HCEC 1CT (cell line): ENCODE results near the gene ERP27.

Source experiments
- DNase-seq: peaks from one replicate; pipeline ENCODE4 v3.0.0-alpha.2; 2017

Gene ERP27

DNA sequence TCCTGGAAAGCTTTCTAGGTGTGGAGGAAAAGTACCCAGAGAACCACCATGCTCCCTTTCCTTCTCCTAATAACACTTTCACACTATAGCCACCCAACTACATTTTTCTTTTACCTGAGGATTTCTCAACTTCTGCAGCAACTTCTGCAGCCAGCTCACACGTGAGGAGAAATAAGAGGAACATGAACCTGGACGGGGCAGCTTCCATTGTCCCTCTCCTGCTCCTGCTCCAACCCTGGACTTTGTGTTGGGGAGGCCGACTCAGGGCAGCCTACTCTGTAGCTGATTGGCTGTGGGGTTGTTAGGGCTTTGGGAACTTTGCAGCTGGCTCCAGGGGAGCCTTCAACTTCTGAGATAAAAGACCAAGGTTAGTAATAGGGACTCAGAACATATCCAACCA lies at the start of gene ERP27:
Gene ERP27 (minus strand): TSS at position 237 of the 400 bp plus-strand sequence. CDS start 29 bp downstream, at position 208.
- DNase-seq: no peak

DNA sequence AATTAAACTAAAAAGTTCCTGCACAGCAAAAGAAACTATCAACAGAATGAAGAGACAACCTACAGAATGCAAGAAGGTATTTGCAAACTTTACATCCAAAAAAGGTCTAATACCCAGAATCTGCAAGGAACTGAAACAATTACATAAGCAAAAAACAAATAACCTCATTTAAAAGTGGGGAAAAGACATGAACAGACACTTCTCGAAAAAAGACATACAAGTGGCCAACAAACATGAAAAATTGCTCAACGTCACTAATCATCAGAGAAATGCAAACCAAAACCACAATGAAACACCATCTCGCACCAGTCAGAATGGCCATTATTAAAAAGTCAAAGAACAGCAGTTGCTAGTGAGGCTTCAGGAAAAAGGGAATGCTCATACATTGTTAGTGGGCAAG lies 49.7 kb upstream of the ERP27 start:
- no peak for DNase-seq

DNA sequence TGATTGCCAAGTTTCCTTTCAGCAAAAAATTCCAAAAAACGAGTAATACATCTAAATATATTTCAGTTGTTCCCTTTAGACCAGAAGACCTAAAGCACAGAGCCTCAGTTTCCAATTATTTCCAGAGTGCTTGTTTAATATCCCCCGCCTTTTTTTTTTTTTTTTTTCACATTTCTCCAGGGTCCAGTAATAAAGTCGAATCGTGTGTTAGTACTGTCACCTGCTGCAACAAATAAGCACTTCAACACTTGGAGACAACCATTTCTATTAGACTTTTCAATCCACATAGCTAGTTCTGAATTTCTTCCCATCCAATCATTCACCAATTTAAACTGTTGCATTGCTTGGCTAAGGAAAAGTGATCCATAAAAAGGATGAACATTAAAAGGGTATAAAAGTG lies 48.1 kb upstream of the ERP27 start:
- no peak for DNase-seq

DNA sequence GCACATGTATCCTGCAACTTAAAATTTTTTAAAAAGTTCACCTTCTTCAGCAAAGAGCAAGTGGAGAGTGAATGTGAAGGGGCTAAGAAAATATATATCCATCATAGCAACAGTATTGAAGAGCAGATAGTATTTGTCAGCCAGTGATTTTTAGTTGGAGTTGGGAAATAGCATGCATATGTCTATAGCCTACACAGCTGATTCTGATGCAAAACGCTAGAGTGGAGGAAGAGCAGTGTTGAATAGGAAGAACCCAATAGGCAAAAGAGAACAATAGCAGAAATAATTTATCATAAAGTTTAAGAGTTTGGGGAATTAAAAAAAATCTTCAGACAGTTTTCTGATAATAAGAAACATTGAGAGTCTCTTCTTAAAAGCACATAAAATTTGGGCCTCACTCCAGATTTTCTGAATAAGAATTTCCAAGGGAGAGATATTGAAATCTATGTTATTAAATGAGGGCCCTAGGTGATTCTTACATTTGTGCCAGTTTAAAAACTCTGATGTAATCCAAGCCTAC lies 46.5 kb upstream of the ERP27 start:
- DNase-seq: no peak

DNA sequence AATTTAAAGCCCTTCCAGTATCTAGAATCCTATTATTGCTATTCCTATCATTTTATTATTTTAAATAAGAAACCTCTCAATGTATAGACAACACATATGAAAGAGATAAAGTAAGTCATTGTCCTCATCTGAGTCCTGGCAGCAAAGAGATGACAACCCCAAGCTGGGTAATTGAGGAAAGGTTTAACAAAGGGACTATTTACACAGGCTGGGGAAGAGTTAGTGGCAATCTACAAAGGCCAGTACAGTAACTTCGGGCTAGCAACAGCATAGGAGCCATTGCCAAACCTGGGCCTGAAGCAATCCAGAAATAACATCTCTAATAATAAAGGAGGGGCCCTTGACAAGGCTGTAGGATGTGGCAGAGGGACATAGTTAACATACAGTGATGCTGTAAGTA lies 45.7 kb upstream of the ERP27 start:
- no peak for DNase-seq

DNA sequence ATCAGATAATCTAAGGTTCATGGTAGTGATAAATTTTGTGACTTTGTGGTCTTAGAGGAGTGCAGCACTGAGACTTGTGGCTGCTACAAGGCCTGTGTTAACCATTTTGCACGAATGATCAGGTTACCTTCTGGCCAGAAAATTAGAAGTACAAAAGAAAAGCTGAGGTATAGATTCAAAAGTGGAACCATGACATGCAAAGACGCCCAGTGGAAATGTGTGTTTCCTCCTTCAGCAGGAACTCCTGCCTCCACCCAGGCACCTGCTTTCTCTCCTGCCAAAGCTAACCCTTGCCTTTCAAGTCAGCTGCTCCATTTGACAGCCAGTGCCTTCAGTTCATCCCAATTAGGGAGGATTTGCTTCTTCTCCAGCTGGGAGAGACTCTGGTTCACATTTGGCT lies 44.7 kb upstream of the ERP27 start:
- DNase-seq: no peak

DNA sequence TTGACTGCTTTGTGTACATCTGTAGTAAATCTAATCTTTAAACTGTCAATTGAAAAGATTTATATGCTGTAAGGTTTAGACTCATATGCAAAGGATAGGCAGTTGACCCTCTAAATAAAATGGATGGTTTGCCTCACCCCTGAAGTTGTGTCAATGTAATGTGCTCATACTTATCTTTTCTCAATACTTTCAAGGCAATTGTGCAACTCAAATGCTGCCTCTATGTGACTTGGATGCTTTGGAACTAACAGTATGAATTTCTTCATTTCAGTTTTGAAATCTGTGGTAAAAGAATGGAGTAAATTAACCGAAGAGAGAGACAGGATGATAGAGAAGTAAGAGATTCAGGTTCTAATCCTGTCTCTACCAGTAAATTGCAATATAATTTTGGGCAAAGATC lies 44.2 kb upstream of the ERP27 start:
- DNase-seq: no peak

DNA sequence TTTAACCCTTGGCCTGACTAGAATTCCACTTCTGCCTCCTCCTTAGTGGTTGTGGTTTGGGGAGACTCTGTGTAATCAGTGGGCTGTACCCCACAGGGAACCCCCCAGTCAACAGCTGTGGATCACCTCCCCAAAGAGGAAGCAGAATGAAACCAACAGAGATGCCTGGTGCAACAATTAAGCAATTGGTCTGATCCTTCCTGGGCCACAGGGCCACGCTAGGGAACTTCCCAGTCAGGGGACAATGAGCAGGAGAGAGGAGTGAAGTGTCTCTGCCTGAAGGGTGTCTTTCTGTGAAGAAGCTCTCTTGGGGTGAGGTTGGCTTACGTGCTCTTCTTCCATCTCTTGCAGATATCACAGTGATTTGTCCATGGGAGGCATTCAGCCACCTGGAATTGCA lies 42.7 kb upstream of the ERP27 start:
- no peak for DNase-seq

DNA sequence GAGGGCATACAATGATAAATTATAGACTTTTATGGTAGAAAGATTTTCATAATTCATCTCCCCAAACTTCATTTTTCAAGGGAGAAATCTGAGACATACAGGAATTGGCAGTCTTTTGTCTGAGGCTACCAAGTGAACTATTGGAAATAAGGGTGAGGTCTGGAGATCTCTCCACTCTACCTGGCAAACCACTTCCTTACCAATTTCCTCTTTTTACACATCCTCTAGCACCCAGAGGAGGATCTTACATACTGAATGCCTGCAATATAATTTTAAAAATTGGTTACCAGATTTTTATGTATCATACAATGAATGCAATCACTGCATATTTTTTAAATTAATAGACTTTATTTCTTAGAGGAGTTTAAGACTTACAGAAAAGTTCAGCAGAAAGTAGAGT lies 41.1 kb upstream of the ERP27 start:
- no peak for DNase-seq

DNA sequence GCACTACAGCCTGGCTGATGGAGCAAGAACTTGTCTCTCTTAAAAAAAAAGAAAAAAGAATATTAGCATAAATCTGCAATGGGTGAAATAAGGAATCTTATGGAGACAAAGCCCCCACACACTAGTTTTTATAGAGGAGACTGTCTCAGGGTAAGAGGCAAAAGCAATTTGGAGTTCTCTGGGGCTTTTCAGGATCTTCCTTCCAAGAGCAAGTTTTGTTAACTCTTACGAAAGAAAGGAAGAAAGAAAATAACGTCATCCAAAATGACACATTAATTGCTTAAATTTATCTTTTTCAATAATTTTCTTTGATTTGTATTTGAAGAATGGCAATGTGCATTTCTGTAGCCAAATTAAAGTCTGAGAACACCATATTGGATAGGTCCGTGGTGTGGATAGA lies 38.3 kb upstream of the ERP27 start:
- no peak for DNase-seq

DNA sequence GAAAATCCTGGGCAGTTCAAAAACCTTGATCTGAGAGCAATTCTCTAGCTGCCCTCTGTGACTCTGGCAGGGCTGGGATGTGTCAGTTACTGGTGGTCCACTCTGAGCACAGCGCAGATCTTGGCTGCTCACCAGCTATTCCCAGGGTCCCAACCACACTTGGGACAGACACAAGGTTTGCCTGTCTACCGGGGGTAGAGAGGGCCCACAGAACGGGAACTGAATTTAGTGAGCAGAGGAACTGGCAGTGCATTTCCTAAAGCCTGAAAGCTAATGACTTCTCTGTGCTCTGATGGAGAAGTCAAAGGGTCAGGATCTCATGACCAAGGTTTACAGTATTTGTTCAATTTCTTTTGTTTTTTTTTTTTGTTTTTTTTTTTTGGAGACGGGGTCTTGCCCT lies 37.1 kb upstream of the ERP27 start:
- no peak for DNase-seq

DNA sequence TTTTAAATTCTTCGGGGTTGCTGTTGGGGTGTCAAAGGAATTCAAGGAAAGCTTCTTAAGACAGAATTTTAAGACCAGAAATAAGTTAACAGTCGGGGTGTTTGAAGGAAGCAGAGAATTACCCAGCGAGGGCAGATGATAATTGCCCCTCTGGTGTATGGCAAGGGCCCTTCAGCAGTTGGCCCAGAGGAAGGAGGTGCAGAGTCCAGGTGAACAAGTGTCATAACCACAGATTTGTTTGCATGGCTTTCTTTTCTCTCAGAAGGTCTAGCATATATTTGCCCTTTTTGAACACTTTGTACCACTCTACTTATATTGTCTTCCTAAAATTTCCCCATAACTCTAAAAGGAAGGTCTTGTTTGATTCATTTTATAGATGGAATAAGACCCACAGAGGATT lies 36.3 kb upstream of the ERP27 start:
- no peak for DNase-seq

DNA sequence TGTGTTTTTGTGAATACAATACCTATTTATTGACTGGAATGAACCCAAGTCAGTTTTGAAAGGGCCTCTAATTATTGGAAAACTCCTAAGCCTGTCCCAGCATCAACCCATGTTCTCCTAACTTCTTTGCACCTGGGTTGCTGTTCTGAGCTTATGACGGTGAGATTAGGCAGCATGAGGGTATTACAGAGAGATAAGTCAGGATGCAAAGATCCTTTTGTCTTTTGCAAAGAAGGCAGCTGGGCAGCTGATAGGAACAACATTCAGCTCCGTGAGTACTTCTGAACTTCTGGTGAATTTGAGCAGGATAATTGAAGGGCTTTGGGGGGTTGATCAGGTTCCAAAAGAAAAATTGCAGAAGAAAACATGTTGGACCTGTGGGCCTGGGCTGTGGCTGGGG lies 34.5 kb upstream of the ERP27 start, which contains the start of gene PDE6H:
Gene PDE6H (plus strand): TSS at position 227 of the 400 bp plus-strand sequence. CDS start 4,971 bp downstream, outside the sequence.
- DNase-seq: no peak

DNA sequence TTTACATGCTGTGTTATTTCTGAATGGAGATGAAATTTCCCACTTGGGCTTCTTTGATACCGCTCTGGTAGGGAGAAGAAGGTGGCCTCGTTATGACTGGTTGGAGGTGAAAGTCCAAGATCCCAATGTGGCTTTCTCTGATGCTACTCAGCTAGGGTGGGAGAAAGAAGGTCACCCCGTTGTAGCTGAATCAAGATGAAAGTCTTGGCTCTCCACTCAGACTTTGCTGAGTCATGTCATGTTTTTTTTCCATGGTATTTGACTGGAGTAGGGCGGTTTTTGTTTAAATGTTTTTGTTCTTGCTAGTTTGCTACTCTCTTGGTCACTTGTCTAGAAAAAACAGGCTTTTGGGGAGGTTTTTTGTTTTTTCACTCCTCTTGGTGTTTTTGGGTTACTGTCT lies 32.1 kb upstream of the ERP27 start:
- DNase-seq: no peak

DNA sequence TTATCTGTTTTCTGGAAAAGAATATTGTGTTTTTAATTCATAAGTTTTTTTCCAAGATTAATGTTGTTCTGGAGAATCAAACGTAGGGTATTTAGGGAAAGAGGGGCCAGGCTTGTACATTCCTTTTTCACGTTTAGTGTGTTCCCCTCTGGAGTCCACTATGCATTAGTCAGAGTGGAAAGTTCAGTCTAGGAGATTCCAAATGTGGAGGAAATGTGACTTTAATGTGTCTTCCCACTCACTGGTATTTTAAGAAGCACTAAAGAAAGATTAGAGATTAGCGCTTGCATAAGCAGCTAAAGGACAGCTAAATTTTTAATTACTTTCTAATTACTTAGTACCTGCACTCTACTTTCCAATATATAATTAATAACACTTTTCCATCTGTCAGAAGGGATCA lies 30.1 kb upstream of the ERP27 start:
- no peak for DNase-seq

DNA sequence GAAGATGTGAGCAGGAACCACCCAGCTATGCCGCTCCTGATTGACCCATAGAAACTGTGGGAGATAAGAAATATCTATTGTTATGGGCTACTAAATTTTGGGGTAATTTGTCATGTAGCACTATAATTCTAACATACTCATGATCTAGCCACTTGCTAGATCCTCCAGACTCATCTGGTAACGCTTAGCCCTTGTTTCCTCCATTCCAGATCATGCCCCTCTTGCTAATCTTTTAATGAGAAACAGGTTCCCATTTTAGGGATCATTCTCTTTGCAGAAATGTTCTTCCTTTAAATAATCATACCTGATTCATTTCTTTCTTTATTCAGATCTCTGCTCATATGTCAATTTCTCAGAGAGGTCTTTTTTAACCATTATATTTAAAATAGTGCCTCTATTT lies 26.9 kb upstream of the ERP27 start:
- DNase-seq: no peak

DNA sequence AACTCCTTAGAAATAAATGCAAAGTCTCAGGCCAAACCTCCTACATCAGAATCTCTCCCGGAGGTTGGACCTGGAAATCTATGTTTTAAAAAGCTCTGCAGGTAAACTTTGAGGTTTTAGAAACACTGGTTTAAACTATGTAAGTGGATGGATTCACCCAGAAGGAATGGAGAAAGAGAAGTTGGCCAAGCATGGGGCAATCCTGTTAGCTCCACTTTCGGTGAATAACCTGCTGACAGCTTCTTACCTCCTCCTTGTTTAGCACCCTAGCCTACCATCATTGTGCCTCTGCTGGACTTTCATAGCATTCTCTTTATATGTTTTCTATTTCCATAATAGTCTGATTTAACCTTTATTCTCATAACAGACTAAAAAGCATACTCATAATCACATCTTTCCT lies 26.1 kb upstream of the ERP27 start:
- no peak for DNase-seq

DNA sequence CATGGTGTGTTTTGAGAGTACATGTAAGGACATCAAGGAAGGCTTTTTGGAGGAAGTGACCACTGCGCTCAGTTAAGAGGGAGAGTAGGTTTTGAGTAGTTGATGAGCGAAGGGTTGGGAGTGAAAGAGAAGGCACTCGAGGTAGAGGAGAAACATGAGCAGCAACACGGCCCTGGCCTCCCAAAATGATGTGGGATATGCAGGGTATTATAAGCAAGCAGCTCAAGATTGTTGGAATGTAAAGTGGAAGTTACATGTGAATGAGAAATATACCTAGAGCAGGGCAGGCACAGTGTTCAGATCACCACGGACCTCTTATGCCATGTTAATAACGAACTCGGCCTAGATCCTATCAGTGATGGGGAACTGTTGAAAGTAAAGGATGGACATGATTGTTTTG lies 25.2 kb upstream of the ERP27 start:
- DNase-seq: no peak

DNA sequence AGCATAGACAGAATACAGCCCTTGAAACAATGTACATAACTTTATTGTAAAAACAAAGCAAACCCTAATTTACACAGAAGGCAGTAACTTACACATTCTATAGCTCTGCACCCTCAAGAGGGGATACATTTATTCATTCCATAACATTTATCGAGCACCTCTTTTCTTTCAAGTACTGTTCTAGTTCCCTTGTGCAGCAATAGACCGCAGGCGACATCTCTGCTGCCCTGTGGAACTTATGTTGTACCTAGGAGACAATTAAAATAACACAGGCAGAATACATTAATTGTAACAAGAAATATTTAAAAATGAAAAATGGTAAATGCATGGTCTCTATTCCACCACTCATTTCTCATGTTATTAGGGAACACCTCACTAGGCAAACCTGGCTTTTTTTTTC lies 24.5 kb upstream of the ERP27 start:
- DNase-seq: no peak

DNA sequence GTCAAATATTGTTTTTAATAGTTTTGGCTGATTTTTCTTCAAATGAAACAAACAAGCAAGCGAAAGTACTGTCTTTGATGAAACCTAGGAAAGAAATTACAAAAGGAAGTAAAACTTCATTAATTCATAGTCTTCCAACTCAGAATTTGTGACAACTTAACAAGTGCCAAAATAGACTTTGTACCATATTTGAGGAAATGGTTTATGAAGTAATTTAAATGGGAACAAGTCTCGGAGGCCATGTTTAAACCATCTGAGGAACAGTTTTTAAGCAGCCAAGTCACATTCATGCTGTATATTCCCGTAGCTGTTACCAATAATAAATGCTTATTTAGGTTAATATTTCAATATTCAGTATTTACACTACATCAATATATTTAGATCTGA lies 23.8 kb upstream of the ERP27 start:
- DNase-seq: no peak

DNA sequence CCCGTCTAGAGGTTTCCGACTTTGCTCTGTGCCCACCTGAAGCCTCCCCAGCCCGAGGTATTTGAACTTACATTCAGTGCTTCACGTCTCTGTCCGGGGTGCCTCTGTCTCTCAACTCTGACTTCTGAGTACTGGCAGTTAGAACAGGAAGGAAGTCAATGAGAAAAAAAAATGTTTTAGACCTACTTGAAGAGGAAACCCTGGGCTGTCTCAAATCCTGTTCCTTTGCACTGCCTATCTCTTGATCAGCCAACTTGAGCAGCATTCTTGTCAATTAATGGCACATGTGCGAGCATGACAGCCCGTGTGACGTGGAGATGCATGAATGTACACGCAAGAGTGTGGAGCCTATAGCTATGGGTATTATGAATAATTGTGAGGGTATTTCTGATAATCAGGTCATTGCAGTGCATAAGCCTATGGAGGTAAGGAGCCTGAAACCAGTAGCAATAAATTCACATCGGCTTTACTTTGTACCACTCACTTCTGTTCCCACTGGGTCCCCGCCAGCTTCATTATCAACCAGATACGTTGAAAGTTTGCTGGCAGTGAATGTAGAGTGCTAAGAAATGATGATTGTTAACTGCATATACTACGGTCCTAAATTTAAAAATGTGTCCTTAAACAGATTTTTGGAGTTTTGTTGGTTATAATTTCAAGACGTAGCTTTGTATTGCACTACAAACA lies 23.3 kb upstream of the ERP27 start, which contains the start of gene ARHGDIB:
Gene ARHGDIB (minus strand): TSS at position 136 of the 687 bp plus-strand sequence. CDS start 10,889 bp downstream, outside the sequence.
- DNase-seq: no peak

DNA sequence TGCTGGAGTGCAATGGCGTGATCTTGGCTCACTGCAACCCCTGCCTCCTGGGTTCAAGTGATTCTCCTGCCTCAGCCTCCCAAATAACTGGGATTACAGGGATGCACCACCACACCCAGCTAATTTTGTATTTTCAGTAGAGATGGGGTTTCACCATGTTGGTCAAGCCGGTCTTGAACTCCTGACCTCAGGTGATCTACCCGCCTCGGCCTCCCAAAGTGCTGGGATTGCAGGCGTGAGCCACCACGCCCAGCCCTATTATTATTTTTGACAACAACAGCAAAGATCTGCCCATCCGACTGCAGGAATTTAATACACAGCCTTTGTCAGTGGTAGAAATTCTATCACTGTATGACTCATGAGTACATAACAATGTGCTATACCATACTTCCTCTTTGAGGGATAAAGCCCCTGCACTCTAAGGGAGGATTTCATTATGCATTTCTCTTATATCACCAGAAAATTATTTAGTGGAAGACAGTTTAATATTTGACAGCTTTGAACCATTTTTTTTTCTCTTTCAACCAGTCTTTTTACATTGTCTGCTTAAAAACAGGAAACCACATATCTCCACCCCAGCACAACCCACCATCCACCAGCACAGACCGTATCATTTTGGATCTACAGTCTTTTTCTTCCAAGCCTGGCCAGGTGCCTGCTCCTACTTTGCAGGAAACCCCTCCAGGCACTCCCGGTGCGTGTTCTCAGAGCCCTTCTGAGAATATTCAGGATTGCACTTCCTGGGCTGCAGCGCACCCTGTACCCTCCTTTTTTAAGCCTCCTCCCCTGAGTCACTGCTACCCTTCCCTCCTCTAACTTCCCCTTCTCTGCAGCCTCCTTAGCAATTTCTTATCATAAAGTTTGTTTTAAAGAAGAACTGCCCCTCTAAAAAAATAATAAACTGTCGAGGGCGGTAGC lies 22.5 kb upstream of the ERP27 start:
- peak; percentile 32 for DNase-seq

DNA sequence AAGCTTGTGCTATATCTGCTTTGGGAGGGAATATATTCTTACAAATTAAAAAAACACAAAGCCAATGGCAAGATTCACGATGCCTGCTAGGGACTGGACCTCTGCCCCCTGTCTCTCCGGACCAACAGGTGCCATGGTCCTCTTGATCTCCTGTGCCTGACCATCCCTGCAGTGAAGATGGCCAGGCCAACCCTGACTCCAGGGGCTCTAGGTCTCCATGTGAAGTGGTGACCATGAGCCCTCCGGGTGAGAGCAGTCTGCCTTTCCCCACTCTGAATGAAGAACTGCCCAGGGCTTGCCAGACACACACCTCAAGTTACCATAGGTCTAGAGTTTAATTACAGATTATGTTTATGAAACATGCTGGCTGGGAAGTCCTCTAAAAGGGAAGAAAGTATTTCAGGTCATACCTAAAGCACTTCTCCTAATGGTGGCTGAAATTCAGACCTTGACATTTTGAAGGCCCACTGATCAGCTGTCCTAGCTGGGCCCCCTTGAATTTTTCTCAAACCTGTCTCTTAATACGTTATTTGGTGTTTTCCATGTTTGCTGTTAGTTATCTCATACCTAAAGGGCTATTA lies 21.7 kb upstream of the ERP27 start:
- DNase-seq: no peak

DNA sequence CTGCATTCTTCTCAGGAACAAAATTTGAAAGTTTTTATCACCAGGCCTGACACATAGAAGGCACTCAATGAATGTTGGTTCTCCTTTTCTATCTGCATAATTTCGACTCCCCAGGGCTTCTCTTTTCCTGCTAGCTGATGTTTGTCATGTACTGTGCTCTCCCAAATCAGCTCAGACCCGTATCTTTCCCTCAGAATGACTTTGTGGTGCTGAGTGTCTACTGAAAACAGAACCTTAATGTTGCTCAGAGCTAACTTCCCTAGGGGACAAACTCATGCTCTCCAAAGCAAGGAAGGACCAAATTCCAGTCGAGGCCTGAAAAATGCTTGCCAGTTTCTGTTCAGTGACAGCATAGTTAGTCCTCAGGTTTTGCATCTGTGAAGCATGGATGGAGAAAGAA lies 21.1 kb upstream of the ERP27 start:
- no peak for DNase-seq
